Fibroblast of gingiva (primary cell): ENCODE measurements around the gene GNPTAB.
"Not testable (repeated sequence)": the region's sequence is repeated elsewhere in the genome, so short reads cannot be mapped to it uniquely, and the experiment has no call there.

ENCODE experiments used
- DNase-seq: peaks from one replicate; pipeline ENCODE4 v3.0.0-alpha.2; 2011; ENCODE audit warnings: low read depth

GNPTAB gene

DNA sequence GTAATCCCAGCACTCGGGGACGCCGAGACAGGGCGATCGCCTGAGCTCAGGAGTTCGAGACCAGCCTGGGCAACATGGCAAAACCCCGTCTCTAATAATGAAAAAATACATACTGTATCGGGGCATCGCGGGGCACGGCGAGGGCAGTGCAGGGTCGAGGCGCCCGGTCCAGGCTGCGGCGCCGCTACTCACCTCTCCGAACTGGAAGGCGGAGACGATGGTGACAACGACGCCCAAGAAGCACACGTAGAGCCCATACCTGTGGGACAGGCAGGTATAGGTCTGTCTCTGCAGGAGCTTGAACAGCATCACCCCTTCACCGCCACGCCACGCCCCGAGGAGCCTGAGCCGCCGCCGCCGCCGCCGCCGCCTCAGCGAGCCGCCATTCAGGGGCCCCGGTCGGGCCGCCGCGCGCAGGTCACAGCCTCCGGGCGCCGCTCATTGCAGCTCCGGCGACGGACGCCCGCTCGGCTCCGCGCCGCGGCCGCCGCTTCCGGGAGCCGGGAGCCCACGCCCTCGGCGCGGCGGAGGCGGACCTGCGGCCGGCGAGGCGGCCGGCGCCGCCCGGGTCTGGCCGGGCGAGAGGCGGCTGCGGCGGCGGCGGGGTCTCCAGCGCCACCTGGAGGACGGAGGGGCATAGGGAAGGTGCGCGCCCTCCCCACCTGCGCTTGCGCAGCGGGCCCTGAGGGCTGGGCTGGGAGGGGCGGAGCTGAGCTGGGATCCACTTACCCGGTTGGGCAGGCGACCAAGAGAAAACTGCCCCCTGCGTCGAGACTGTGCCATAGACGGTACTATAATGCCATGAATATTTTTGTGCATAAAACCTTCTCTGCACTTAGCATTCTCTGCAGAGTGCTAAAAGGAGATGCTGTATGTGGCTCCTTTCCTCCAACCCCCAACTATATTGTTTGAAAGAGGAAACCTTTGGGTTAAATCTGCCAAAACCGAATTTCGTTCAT lies at the start of gene GNPTAB:
GNPTAB (minus strand) TSS at position 593 of the 959 bp plus-strand sequence; CDS start at position 309, 284 bp downstream.
- DNase-seq = peak; percentile 88

DNA sequence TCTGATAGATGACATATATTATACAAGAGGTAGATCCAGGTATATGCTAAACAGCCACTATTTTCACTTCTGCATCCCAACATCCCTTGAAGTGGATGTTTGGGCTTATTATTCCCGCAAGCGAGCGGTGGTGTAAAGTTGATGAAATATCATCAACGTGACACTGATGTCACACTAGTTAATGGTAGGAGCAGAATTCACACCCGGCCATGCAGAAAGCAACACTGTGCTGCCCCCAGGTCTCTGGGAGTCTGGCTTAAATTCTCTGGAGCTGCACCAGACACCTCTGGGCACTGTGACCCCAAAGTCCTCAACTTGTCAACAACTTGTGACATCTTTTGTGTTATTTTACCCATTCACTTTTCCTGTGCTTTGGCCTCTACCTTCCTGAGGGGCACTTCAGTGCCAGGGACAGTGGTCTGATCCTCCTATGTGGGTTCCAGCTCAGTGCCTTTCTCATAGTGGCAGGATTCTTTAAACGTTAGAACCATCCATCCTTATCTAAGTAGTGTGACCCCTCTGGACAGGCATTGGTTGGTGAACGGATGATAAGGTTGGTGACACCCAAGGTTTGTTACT lies 47.6 kb upstream of the GNPTAB start:
- DNase-seq = no peak

DNA sequence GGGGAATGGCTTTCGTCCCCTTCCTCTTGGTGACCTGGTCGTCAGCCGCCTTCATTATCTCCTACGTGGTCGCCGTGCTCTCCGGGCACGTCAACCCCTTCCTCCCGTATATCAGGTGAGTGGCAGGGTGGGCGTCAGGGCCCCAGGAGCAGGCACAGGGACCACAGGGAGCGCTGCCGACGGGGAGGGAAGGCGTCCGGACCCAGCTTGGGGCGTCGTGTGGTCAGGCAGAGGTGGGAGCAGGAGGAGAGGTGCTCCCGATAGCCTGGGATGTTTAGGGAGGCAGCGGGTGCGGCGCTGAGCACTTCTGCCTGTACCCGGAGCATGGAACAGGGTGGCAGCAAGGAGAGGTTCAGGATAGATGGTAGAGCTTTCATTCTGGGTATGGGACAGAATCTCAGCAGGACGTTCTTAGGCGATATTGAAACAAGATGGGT lies 47.1 kb upstream of the GNPTAB start:
- DNase-seq = no peak

DNA sequence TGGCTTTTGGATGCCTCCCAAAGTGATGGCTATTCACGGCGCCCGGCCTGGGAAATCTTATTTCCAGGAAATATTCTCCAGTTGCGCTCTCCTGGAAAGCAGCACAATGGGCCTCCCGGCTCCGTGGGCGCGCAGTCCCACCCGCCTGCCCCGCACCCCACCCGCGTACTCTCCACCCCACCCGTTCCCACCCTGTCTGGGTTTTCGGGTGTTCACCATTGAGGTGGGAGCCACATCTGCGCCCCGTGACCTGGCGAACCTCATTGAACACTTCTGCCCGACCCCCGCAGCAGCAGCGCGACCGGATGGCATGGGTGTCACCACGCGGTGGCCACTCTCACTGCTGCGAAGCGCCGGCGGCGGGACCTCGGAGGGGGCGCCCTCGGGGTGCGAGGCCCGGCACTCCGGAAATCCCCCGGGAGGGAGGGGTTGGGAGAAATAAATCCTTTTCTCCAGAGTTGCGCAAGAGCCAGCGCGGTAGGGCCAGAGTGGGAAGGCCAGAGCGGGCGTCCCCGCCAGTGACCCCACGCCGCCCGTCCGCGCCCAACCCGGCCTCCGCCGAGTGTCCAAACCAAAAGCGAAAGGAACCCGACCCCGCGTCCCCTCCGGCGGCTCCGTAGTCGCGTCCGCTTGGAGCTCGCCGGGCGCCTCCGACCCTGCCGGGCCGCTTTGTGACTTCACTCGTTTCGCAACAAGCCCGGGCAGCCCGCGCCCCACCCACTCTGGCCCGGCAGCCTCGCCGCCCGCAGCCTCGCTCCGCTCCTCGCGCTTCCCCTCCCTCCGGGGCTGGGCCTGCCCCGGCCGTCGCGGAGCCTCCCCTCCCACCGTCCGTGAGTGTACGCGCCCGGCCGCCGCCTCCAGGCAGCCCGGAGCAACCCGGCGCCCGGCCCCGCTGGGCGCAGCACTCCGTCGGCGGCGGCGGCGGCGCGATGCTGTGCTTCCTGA lies 46.4 kb upstream of the GNPTAB start, which contains the start of gene DRAM1:
DRAM1 (plus strand) TSS at position 720 of the 945 bp plus-strand sequence; CDS start at position 930, 210 bp downstream.
- peak; percentile 95 for DNase-seq

DNA sequence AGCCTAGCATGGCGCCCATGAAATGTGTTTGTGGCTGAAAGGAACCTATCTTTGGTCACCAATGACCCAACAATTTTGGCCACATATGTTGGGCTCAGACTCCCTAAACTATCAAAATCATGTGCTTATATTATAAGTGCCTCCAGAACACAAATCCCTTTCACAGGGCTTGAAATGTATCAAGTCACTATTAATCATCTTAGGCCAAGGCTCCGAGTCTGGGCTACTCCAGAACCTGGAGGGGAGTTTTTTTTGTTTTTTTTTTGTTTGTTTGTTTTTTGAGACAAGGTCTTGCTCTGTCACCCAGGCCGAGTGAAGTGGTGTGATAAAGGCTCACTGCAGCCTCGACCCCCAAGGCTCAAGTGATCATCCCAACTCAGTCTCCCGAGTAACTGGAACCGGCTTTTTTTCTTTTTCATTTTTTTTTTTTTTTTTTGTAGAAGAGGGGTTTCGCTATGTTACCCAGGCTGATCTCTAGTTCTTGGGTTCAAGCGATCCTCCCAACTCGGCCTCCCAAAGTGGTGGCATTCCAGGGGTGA lies 45.6 kb upstream of the GNPTAB start:
- DNase-seq = no peak

DNA sequence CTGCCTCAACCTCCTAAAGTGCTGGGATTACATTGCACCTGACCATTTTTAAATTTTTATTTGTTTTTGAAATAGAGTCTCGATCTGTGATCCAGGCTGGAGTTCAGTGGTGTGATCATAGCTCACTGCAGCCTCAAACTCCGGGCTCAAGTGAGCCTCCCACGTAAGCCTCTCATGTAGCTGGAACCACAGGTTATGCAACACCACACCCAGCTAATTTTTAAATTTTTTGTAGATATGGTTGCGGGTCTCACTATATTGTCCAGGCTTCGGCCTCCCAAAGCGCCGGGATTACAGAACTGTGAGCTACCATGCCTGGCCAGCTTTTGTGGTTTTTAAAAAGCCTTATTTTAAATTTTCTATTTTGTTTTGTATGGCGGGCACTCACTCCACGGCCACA lies 44.4 kb upstream of the GNPTAB start:
- no peak for DNase-seq

DNA sequence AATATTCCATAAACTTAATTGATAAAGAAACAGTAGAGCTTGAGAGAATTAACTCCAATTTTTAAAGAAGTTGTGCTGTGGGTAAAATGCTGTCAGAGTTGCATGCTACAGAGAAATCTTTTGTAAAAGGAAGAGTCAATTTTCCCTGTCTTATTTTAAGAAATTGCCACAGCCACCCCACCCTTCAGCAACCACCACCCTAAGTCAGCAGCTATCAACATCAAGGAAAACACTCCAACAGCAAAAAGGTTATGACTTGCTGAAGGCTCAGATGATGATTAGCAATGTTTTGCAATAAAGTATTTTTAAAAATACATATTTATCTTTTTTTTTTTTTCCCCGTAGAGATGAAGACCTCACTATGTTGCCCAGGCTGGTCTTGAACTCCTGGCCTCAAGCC lies 40.2 kb upstream of the GNPTAB start:
- DNase-seq = no peak

DNA sequence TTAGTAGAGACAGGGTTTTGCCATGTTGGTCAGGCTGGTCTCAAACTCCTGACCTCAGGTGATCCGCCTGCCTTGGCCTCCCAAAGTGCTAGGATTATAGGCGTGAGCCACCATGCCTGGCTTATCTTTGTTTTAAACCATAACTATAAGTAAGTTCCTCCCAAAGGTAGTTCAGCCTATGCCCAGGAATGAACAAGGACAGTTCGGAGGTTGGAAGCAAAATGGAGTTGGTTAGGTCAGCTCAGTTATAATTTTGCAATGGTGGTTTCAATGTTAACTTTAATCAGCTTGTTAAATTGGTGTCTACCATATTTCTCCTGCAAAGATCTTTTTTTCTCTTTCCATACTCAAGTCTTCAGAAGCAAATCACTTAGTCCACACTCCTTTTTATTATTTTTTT lies 36.9 kb upstream of the GNPTAB start:
- DNase-seq = not testable (repeated sequence)

DNA sequence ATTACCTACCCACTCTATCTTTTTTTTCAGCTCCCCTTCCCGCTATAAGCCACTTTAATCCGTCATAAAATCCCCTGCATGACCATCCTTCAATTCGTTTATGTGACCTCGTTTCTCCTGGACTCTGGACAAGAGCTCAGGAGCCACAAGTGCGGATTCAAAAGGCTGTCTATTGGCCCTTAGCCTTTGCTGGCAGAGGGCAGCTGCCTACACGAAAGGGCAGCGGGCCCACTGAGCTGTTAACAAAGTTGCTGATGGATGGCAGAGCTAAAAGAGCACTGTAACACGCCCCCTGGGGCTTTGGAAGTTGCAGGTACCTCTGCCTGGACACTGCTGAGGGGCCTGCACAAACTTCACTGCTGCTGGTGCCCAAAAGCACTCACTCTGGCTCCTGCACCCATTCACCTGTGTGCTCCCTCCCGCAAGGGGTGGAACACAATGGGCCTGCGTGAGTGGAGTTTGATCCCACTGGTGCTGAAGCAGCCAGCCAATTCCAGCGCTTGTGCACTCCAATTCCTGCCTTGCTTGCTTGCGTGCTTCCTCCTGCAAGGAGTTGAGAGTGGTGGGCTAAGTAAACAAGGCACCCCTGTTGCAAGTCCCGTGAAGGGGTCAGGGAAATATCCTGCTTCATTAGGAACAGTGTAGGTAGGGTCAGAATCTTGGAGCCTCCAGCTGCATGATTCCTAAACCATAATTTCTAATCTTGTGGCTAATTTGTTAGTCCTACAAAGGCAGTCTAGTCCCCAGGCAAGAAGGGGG lies 36.0 kb upstream of the GNPTAB start:
- no peak for DNase-seq

DNA sequence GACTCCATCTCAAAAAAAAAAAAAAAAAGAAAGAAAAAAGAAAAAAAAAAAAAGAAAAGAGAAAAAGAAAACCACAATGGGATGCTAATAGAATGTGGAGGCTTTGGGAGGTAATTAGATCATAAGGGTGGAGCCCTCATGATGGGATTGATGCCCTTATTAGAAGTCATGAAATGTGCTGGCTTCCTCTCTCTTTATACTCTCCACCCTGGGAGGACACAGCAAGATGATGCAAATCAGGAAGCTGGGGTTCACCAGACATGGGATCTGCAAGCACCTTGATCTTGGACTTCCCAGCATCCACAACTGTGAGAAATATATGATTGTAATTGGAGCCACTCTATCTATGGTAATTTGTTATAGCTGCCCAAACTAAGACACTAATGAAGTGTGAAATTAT lies 33.2 kb upstream of the GNPTAB start:
- DNase-seq = no peak

DNA sequence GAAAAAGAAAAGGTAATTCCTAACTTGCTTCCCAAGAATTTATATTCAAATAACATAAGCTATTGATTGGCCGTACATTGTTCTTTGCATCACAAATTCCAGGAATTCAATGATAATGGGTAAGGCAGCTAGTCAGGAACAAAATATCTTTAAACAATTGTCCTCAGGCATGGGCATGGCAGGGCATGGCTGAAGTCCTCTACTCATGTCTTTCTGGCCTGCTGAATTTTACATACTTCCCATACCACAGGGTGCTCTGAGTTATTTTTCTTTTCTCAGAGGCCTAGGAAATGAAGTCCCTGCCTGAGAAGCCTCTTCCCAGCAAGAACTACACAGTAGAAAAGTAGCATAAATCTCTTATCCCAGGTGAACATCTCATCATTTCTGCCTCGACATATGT lies 31.5 kb upstream of the GNPTAB start:
- DNase-seq = no peak

DNA sequence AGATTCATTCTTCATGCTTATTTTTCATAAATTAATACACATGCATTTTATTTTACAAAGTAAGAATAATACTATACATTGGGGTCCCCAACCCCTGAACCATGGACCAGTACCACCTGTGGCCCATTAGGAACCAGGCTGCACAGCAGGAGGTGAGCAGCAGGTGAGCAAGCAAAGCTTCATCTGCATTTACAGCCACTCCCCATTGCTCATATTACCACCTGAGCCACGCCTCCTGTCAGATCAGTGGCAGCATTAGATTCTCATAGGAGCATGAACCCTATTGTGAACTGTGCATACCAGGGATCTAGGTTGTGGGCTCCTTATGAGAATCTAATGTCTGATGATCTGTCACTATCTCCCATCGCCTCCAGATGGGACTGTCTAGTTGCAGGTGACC lies 30.9 kb upstream of the GNPTAB start:
- DNase-seq = not testable (repeated sequence)

DNA sequence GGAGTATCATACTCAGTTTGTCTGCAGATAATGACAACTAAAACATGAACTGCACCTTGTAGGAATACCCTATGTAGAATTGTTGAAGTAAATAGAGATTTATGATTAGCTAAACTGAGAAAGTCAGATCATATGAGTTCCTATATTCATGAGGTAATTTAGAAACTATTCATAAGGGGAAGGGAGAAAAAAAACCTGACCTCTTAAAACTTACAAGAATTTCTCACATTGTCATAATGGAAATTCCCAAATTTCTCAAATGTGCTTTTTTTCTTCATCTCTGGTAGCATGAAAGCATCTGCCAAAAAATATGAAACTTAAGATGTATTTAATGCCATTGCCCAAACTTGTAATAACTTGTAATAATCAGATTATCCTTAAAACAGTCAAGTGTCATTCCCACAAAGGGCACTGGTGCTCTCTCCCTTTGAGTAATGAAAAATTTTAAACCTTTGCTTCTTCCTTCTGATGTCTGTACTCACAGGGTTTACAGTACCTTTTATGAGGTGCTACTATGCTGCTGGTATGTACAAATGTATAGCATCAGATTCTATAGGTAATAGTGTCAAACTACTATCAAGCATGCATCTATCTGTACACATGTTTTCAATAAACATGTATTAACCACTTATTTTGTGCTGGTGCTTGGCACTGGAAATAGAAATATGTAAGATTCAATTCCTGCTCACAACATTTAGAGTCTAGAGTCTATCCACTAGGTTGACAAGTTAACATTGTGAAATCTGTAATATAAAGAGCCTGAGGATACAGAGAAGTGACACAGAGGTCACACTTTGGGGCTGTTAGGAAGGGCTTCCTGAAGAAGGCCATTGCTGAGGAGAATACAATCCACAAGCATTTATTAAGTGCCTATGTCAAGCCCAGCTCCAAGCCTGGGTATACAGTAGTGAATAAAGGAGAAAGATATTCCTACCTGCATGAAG lies 29.2 kb upstream of the GNPTAB start:
- DNase-seq = peak; percentile 52

DNA sequence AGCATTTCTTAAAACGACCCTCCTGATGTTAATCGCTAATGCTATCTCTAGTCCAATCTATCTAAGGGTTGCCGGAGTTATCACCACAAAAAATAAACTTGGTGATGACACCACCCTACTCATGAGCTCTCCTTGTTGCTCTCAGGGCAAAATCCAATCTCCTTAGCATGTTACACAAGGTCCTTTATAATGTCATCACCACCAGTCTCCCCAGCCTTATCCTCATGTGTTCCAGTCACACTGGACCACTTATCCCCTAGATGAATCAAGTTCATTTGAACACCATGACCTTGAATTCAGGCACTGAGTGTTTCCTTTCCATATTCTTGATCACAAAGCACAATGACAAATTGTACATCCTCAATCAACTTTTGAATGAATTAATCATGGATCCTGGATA lies 27.6 kb upstream of the GNPTAB start:
- DNase-seq = no peak

DNA sequence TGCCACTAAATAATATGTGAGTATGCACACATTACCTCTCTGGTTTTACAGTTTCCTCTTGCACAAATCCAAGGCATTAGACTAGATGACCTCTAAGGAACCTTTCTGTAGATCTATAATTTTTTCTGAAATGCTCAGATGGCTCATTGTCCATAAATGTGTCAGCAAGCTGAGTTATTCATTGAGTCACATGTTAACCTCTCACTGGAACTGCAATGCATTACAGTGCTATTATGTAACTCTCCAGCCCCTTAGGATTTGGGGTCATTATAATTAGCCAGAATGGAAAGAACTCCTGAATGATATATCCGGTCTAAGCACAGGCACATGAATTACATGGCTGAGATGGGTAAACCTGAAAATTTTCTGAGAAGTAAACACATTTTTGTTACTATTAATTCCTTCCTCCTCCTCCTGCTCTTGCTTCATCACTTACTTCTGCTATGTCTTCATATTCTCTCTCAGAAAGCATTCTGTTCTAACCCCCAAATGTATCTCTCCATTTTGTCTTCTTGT lies 26.3 kb upstream of the GNPTAB start:
- DNase-seq = peak; percentile 60

DNA sequence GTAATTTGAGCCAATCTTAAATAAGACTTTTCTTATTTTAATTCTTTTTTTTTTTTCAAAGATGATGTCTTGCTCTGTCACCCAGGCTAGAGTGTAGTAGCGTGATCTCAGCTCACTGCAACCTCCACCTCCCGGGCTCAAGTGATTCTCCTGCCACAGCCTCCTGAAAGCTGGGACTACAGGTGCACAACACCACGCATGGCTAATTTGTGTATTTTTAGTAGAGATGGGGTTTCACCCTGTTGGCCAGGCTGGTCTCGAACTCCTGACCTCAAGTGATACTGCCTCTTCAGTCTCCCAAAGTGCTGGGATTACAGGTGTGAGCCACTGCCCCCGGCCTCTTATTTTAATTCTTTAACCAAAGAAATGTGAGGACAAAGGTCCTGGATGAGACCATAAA lies 25.9 kb upstream of the GNPTAB start:
- not testable (repeated sequence) for DNase-seq

DNA sequence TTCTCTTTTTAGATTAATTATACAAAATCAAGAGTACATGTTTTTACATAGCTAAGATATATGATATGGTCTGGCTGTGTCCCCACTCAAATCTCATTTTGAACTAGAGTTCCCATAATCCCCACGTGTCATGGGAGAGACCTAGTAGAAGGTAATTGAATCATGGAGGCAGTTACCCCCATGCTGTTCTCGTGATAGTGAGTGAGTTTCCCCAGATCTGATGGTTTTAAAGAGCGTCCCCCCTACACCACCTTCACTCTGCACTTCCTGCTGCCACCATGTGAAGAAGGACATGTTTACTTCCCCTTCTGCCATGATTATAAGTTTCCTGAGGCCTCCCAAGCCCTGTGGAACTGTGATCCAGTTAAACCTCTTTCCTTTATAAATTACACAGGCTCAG lies 25.2 kb upstream of the GNPTAB start:
- DNase-seq = no peak

DNA sequence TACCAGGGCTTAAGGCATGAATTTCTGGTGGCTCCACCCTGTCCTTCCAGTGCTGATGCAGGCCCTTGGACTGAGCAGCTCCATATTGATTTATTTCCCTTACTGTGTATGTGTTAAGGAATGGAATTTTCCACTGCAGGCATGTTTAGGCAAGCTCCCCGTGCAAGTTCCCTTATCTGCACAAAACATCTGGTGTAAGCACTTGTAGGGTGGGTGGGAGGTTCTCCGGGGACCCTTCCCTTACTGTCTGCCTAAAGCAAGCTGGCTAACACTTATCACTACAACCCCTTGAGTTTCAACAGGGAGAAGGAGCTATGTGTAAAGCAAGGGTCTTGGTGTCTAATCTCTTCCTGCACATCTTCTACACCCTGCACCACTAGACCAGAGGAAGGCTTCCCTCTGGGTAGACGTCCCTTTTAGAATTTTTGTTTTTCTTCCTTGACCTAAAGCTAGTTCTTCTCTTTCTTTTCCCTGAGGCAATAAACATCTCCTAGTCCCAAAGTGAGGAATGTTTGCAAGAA lies 24.7 kb upstream of the GNPTAB start:
- no peak for DNase-seq

DNA sequence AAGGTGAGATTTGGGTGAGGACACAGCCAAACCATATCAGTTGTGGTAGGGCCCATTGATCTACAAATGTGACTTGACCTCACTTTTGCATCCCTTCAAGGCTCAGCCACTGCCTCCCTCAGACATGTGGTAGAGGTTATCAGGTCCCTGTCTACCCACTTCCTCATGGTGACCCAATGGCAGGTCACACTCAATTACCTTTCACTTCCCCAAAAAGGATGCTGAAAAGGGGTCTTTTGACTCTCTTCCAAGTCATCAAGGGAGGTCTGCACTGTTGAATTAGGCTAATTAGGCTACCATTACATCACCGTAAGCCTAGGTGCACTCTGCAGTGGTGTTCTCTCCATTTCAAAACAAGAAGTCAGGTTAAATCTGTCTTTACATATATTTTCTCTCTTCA lies 24.0 kb upstream of the GNPTAB start:
- no peak for DNase-seq
